Osteoblast (primary cell): ENCODE data around the gene CRADD. TPM values are rescaled to one million over a fixed set of nuclear protein-coding genes. Genes with fewer than 3 reads are reported as not detected.

Experiments
- DNase-seq: peaks from one replicate; pipeline ENCODE4 v3.0.0; 2011; ENCODE audit warnings: low spot score, mixed read lengths; ENCODE audit not compliant: insufficient read length; ENCODE audit errors: missing footprints
- H2AFZ ChIP-seq: 2 replicates; pipeline ENCODE4 v1.6.0; 2011; ENCODE audit warnings: mild to moderate bottlenecking, low read length
- H3K27ac ChIP-seq: 2 replicates; pipeline ENCODE4 v1.5.1; 2011; ENCODE audit warnings: mild to moderate bottlenecking, low read depth, low read length, moderate library complexity
- H3K27me3 ChIP-seq: 2 replicates; pipeline ENCODE4 v1.6.0; 2012; ENCODE audit warnings: mild to moderate bottlenecking, control low read depth, inconsistent platforms, low read length, moderate library complexity; ENCODE audit not compliant: insufficient read depth
- H3K36me3 ChIP-seq: 2 replicates; pipeline ENCODE4 v1.5.1; 2011; ENCODE audit warnings: mild to moderate bottlenecking, low read length, control low read depth, moderate library complexity; ENCODE audit not compliant: insufficient read depth
- H3K4me1 ChIP-seq: 2 replicates; pipeline ENCODE4 v1.5.1; 2011; ENCODE audit warnings: mild to moderate bottlenecking, low read length, control low read depth, moderate library complexity; ENCODE audit not compliant: insufficient read depth
- H3K4me2 ChIP-seq: 2 replicates; pipeline ENCODE4 v1.6.0; 2011; ENCODE audit warnings: mild to moderate bottlenecking, low read length; ENCODE audit not compliant: insufficient read depth
- H3K4me3 ChIP-seq: fragments of 200-600 bp; sonication (generic); 3 replicates; pipeline ENCODE4 v1.5.1; 2012; ENCODE audit warnings: mild to moderate bottlenecking, low read length, inconsistent platforms; ENCODE audit not compliant: insufficient read depth
- H3K79me2 ChIP-seq: 2 replicates; pipeline ENCODE4 v1.6.0; 2012; ENCODE audit warnings: mild to moderate bottlenecking, low read length, control low read depth, inconsistent platforms; ENCODE audit not compliant: insufficient read depth
- H3K9me3 ChIP-seq: 2 replicates; pipeline ENCODE4 v1.5.1; 2011; ENCODE audit warnings: low read depth, low read length, control low read depth
- H4K20me1 ChIP-seq: 2 replicates; pipeline ENCODE4 v1.6.0; 2012; ENCODE audit warnings: mild to moderate bottlenecking, low read length, control low read depth; ENCODE audit not compliant: insufficient read depth
- CTCF ChIP-seq: IDR thresholded peaks from 2 replicates; pipeline ENCODE4 v1.5.1; 2011; ENCODE audit warnings: mild to moderate bottlenecking, low read depth, low read length, moderate library complexity; ENCODE audit errors: extremely low read depth
- total RNA-seq: library from RNA; depleted of rRNA; stranded (reverse); fragments of >200 nt; gene quantifications from 2 replicates; pipeline ENCODE4 v1.2.3, GENCODE V29; 2012

CRADD gene
- total RNA-seq, 1 donor = 15.6 TPM

- peak overlapping the region; percentile 85 for H3K27ac ChIP-seq
- TF ChIP-seq CTCF = peak; percentile 58
- peak overlapping the region; percentile 77 for H3K4me2 ChIP-seq
- H2AFZ ChIP-seq = peak overlapping the region; percentile 64
- no peaks in the 10 kb centered on the region for H4K20me1 ChIP-seq
- H3K9me3 ChIP-seq = no peaks in the 10 kb centered on the region
- H3K36me3 ChIP-seq = no peaks in the 10 kb centered on the region
- peaks cover 38% of the 10 kb centered on the region for H3K4me1 ChIP-seq
- no peak for DNase-seq
- no peaks in the 10 kb centered on the region for H3K27me3 ChIP-seq
- peak overlapping the region; percentile 27 for H3K4me3 ChIP-seq
- peaks cover 12% of the 10 kb centered on the region for H3K79me2 ChIP-seq
These were observed 125.7 kb downstream of the CRADD start for GRCh38 chr12:93802698-93803423.

GRCh38 chr12:93803424-93803807 is 126.2 kb downstream of the CRADD start:
- Histone ChIP-seq H2AFZ (peak overlapping the region; percentile 64), H3K4me3 (peak overlapping the region; percentile 27), H3K36me3 (no peaks in the 10 kb centered on the region)

GRCh38 chr12:93804392-93805179 is 127.4 kb downstream of the CRADD start:
- Histone ChIP-seq H3K79me2 (peaks cover 8% of the 10 kb centered on the region), H3K4me1 (peaks cover 38% of the 10 kb centered on the region), H3K9me3 (no peaks in the 10 kb centered on the region), H2AFZ (peak overlapping the region; percentile 17), H4K20me1 (no peaks in the 10 kb centered on the region), H3K4me2 (peak overlapping the region; percentile 77), H3K27ac (peak overlapping the region; percentile 85), H3K27me3 (no peaks in the 10 kb centered on the region), H3K4me3 (peak overlapping the region; percentile 12), H3K36me3 (no peaks in the 10 kb centered on the region)
- no peak for DNase-seq
- no peak for TF ChIP-seq CTCF

More at GRCh38 chr12:93803424-93803807, 126.2 kb downstream of the CRADD start:
- Histone ChIP-seq H4K20me1 (no peaks in the 10 kb centered on the region), H3K4me2 (peak overlapping the region; percentile 77), H3K27ac (peak overlapping the region; percentile 85), H3K4me1 (peaks cover 38% of the 10 kb centered on the region), H3K79me2 (peaks cover 12% of the 10 kb centered on the region), H3K27me3 (no peaks in the 10 kb centered on the region), H3K9me3 (no peaks in the 10 kb centered on the region)
- TF ChIP-seq CTCF = no peak
- DNase-seq = peak; percentile 58

- Histone ChIP-seq H3K36me3 (no peaks in the 10 kb centered on the region), H3K27ac (peak overlapping the region; percentile 85), H3K4me3 (no peak overlapping the region), H3K4me1 (peaks cover 46% of the 10 kb centered on the region), H2AFZ (peak overlapping the region; percentile 51), H3K27me3 (no peaks in the 10 kb centered on the region), H3K79me2 (peaks cover 8% of the 10 kb centered on the region), H3K4me2 (no peak overlapping the region), H3K9me3 (no peaks in the 10 kb centered on the region), H4K20me1 (no peaks in the 10 kb centered on the region)
- no peak for TF ChIP-seq CTCF
- no peak for DNase-seq
These were observed 128.6 kb downstream of the CRADD start for GRCh38 chr12:93805736-93806141.
